GM12801 (cell line): ENCODE data around the gene CD96.

Experiments
- CTCF ChIP-seq: IDR thresholded peaks from one replicate; pipeline ENCODE4 v1.5.1; 2011; ENCODE audit warnings: control low read depth; ENCODE audit not compliant: insufficient read length; ENCODE audit errors: extremely low read depth

Gene CD96

GRCh38 chr3:111635403-111635802 lies 93.4 kb downstream of the CD96 start:
- no peak for TF ChIP-seq CTCF

GRCh38 chr3:111636366-111636885 lies 94.4 kb downstream of the CD96 start:
- no peak for TF ChIP-seq CTCF

- no peak for TF ChIP-seq CTCF
Observed at GRCh38 chr3:111639316-111639715, 97.3 kb downstream of the CD96 start.

GRCh38 chr3:111648991-111649579 lies 107.1 kb downstream of the CD96 start:
- TF ChIP-seq CTCF: no peak

GRCh38 chr3:111650378-111651275 lies 108.6 kb downstream of the CD96 start:
- TF ChIP-seq CTCF: no peak

- TF ChIP-seq CTCF: no peak
Observed at GRCh38 chr3:111652492-111653180, 110.6 kb downstream of the CD96 start.

- TF ChIP-seq CTCF: no peak
Observed at GRCh38 chr3:111653766-111654165, 111.8 kb downstream of the CD96 start.
